ENCODE results near the gene PRKCA.

PRKCA gene

DNA sequence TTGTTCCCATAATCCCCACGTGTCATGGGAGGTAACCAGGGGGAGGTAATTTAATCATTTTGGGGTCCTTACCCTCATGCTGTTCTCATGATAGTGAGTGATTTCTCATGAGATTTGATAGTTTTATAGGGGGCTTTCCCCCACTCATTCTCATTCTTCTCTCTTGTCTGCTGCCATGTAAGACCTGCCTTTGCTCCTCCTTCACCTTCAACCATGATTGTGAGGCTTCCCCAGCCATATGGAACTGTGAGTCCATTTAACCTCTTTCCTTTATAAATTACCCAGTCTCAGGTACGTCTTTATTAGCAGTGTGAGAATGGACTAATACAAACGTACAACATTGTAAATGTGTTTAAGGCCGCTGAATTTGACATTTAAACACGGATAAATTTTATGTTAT, 37.7 kb upstream of the PRKCA start:
- no peak for TF ChIP-seq EZH2phosphoT487 (IDR thresholded peaks at IDR 0.05; ENCODE audit: borderline replicate concordance, low read length)
- TF ChIP-seq, protein P1, sequence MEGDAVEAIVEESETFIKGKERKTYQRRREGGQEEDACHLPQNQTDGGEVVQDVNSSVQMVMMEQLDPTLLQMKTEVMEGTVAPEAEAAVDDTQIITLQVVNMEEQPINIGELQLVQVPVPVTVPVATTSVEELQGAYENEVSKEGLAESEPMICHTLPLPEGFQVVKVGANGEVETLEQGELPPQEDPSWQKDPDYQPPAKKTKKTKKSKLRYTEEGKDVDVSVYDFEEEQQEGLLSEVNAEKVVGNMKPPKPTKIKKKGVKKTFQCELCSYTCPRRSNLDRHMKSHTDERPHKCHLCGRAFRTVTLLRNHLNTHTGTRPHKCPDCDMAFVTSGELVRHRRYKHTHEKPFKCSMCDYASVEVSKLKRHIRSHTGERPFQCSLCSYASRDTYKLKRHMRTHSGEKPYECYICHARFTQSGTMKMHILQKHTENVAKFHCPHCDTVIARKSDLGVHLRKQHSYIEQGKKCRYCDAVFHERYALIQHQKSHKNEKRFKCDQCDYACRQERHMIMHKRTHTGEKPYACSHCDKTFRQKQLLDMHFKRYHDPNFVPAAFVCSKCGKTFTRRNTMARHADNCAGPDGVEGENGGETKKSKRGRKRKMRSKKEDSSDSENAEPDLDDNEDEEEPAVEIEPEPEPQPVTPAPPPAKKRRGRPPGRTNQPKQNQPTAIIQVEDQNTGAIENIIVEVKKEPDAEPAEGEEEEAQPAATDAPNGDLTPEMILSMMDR (IDR thresholded peaks at IDR 0.05; ENCODE audit: low read depth, low read length, poor library complexity, severe bottlenecking) = no peak
- Histone ChIP-seq H3K27me3 (ENCODE audit: control insufficient read depth, low read length) (0 out of 2 replicates have a peak, but pooled peaks cover 5% of the 10 kb centered on the region), H4K20me1 (ENCODE audit: control insufficient read depth, insufficient read depth, low read depth, low read length) (no peaks in the 10 kb centered on the region), H3K4me2 (ENCODE audit: low read length) (no peak overlapping the region), H3K4me1 (ENCODE audit: control insufficient read depth, low read length) (no peaks in the 10 kb centered on the region), H3F3A (ENCODE audit: control insufficient read depth, insufficient read depth) (no peaks in the 10 kb centered on the region), H3K4me3 (ENCODE audit: low read length) (no peak overlapping the region), H3K27ac (ENCODE audit: low read depth, low read length) (no peak overlapping the region), H3K9me3 (ENCODE audit: control insufficient read depth, insufficient read depth, low read length) (no peaks in the 10 kb centered on the region), H3K9me2 (replicated peaks; ENCODE audit: control insufficient read depth, low read length) (no peaks in the 10 kb centered on the region), H3K79me2 (ENCODE audit: control insufficient read depth, low read length) (no peaks in the 10 kb centered on the region), H3K36me3 (ENCODE audit: control insufficient read depth, low read length) (no peaks in the 10 kb centered on the region)

DNA sequence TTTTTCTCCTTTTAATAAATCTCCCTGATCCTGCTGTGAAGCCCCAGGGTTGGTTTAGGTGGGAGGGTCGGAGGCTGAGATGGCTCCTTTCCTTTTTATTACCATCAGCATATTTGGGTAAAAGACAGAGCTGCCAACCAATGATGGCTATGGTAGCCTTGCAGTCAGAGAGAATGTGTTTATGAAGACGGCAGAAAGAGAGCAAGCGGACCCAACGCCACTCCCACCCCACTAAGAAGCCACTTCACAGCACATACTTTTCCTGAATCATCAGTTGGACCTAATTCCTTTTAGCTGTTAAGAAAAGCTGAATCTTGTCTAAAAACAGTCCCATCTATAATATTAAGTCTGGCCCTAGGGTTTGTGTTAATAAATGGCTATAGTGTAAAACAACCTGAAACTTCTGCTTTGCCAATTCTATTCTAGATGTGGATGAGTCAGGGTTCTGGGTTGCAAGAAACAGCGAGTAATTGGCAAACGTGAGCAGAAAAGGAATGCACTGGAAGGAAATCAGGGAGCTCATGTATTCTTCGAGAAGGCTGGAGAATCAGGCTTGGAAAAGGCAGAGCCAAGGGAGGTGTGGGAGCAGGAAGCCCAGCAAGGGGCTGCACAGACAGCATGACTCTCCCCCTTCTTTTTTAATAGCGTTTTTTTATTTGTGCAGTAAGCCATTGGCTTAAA, 34.0 kb upstream of the PRKCA start:
- Histone ChIP-seq H3K4me2 (ENCODE audit: low read length) (no peak overlapping the region), H3K79me2 (ENCODE audit: control insufficient read depth, low read length) (no peaks in the 10 kb centered on the region), H3K9me3 (ENCODE audit: control insufficient read depth, insufficient read depth, low read length) (no peaks in the 10 kb centered on the region), H4K20me1 (ENCODE audit: control insufficient read depth, insufficient read depth, low read depth, low read length) (no peaks in the 10 kb centered on the region), H3K27me3 (ENCODE audit: control insufficient read depth, low read length) (0 out of 2 replicates have a peak, but pooled peaks cover 5% of the 10 kb centered on the region), H3K9me2 (replicated peaks; ENCODE audit: control insufficient read depth, low read length) (no peaks in the 10 kb centered on the region), H3K4me3 (ENCODE audit: low read length) (no peak overlapping the region), H3K4me1 (ENCODE audit: control insufficient read depth, low read length) (no peaks in the 10 kb centered on the region), H3K36me3 (ENCODE audit: control insufficient read depth, low read length) (no peaks in the 10 kb centered on the region), H3F3A (ENCODE audit: control insufficient read depth, insufficient read depth) (no peaks in the 10 kb centered on the region), H3K27ac (ENCODE audit: low read depth, low read length) (no peak overlapping the region)
- TF ChIP-seq, protein P1 (IDR thresholded peaks at IDR 0.05; ENCODE audit: low read depth, low read length, poor library complexity, severe bottlenecking) = no peak

DNA sequence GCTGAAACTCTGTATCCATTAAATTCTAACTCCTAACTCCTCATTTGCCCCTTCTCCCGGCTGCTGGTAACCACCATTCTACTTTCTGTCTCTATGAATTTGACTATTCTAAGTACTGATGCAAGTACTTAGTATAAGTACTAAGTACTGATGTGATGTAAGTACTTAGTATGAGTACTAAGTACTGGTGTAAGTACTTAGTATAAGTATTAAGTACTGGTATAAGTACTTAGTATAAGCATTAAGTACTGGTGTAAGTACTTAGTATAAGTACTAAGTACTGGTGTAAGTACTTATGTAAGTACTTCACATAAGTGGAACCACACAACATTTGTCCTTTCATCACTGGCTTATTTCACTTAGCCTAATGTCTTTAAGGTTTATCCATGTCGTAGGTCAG, 32.3 kb upstream of the PRKCA start:
- Histone ChIP-seq H3K27ac (ENCODE audit: low read depth, low read length) (no peak overlapping the region), H3K4me2 (ENCODE audit: low read length) (no peak overlapping the region)

More for the DNA sequence above, 32.3 kb upstream of the PRKCA start:
- Histone ChIP-seq H3F3A (ENCODE audit: control insufficient read depth, insufficient read depth) (no peaks in the 10 kb centered on the region), H4K20me1 (ENCODE audit: control insufficient read depth, insufficient read depth, low read depth, low read length) (no peaks in the 10 kb centered on the region), H3K4me3 (ENCODE audit: low read length) (no peak overlapping the region), H3K9me3 (ENCODE audit: control insufficient read depth, insufficient read depth, low read length) (no peaks in the 10 kb centered on the region), H3K4me1 (ENCODE audit: control insufficient read depth, low read length) (no peaks in the 10 kb centered on the region), H3K27me3 (ENCODE audit: control insufficient read depth, low read length) (0 out of 2 replicates have a peak, but pooled peaks cover 3% of the 10 kb centered on the region), H3K36me3 (ENCODE audit: control insufficient read depth, low read length) (no peaks in the 10 kb centered on the region), H3K9me2 (replicated peaks; ENCODE audit: control insufficient read depth, low read length) (no peaks in the 10 kb centered on the region), H3K79me2 (ENCODE audit: control insufficient read depth, low read length) (no peaks in the 10 kb centered on the region)
- TF ChIP-seq, protein P1 (IDR thresholded peaks at IDR 0.05; ENCODE audit: low read depth, low read length, poor library complexity, severe bottlenecking) = no peak
- TF ChIP-seq EZH2phosphoT487 (IDR thresholded peaks at IDR 0.05; ENCODE audit: borderline replicate concordance, low read length) = no peak

Data from DOHH2 (cell line).